ENCODE data around the gene OVAAL. TPM values are rescaled to one million over a fixed set of nuclear protein-coding genes. Genes with fewer than 3 reads are reported as not detected.
A peak's percentile ranks its signal among the peaks of the same experiment; 100 is the strongest.
"Not testable (repeated sequence)": the region's sequence is repeated elsewhere in the genome, so short reads cannot be mapped to it uniquely, and the experiment has no call there.

The OVAAL gene
- polyA plus RNA-seq, 3 donors = not detected

- Histone ChIP-seq H3K27ac (ENCODE audit: low read depth in 1 of 2, low read length in 2 of 2) (no peak overlapping the region), H3K9me3 (replicated peaks in 1 of 2; ENCODE audit: control insufficient read depth in 1 of 2, insufficient read depth in 1 of 2, low read length in 2 of 2) (no peaks in the 10 kb centered on the region), H3K36me3 (replicated peaks in 1 of 2; ENCODE audit: control insufficient read depth in 1 of 2, insufficient read depth in 2 of 2, low read length in 2 of 2) (no peaks in the 10 kb centered on the region), H3K4me3 (replicated peaks in 1 of 3; ENCODE audit: low read depth in 2 of 3, low read length in 3 of 3) (no peak overlapping the region), H3K4me2 (replicated peaks; ENCODE audit: extremely low read depth, low read length, poor library complexity, severe bottlenecking) (no peak overlapping the region), H4K20me1 (ENCODE audit: insufficient read depth, low read length) (no peaks in the 10 kb centered on the region), H2AFZ (ENCODE audit: insufficient read depth, low read depth, low read length, poor library complexity, severe bottlenecking) (no peak overlapping the region), H3K4me1 (ENCODE audit: control insufficient read depth in 1 of 2, insufficient read depth in 2 of 2, low read length in 2 of 2) (no peaks in the 10 kb centered on the region), H3K27me3 (ENCODE audit: control insufficient read depth in 2 of 2, insufficient read depth in 2 of 2, low read length in 2 of 2) (no peaks in the 10 kb centered on the region), H3K9ac (ENCODE audit: insufficient read depth, low read length, poor library complexity, severe bottlenecking) (no peak overlapping the region), H3K79me2 (ENCODE audit: insufficient read depth, low read length) (no peaks in the 10 kb centered on the region)
- H3K27me3 Mint-ChIP-seq (ENCODE audit: low read depth in 3 of 3) = peaks cover 0 to 4% (median 0%) of the 10 kb centered on the region in 3 donors
- H3K9me3 Mint-ChIP-seq = no peaks in the 10 kb centered on the region
- no peak for DNase-seq
- H3K4me1 Mint-ChIP-seq = no peaks in the 10 kb centered on the region
- H3K4me3 Mint-ChIP-seq = no peak overlapping the region
- TF ChIP-seq, protein P1, sequence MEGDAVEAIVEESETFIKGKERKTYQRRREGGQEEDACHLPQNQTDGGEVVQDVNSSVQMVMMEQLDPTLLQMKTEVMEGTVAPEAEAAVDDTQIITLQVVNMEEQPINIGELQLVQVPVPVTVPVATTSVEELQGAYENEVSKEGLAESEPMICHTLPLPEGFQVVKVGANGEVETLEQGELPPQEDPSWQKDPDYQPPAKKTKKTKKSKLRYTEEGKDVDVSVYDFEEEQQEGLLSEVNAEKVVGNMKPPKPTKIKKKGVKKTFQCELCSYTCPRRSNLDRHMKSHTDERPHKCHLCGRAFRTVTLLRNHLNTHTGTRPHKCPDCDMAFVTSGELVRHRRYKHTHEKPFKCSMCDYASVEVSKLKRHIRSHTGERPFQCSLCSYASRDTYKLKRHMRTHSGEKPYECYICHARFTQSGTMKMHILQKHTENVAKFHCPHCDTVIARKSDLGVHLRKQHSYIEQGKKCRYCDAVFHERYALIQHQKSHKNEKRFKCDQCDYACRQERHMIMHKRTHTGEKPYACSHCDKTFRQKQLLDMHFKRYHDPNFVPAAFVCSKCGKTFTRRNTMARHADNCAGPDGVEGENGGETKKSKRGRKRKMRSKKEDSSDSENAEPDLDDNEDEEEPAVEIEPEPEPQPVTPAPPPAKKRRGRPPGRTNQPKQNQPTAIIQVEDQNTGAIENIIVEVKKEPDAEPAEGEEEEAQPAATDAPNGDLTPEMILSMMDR (IDR thresholded peaks at IDR 0.05) = no peak
- WGBS (ENCODE audit: insufficient coverage) = no CpG with 5 or more reads among the region's 1 CpG
- H3K36me3 Mint-ChIP-seq = no peaks in the 10 kb centered on the region
- intact Hi-C loops (cut with micrococcal nuclease) = no loop called here
- no peak overlapping the region for H3K27ac Mint-ChIP-seq
These were observed 12.8 kb upstream of the OVAAL start for GRCh38 chr1:180545991-180546390.

DNA sequence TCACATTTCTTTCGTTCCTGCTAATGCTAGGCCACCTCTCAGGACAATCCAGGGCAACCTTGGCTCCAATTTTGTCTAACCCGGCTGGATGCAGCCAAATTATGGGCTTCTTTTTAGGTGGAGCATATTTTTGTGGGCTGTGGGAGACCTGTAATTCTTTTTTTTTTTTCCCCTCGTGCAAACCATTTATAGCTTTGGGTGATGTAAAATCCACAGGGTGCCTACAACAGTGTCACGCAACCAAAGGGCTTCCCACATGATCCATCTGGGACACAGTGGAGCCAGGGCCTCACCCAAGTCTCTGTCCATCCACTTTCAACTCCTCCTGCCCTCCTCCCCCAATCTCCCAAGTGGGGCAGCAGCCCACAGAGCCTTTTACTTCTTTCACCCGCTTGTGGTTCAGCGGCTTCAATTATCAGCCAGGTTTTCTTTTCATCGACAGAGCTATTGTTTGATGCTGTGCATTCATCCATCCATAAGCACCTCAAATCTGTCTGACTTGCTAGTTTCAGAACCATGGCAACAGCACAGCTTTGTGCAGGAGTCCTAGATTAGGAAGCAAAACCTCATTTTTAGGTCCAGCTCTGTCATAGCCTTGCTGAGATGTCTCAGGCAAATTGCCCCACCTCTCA is 10.0 kb upstream of the OVAAL start:
- no peaks in the 10 kb centered on the region for H3K9me3 Mint-ChIP-seq
- H3K4me1 Mint-ChIP-seq = no peaks in the 10 kb centered on the region
- no peaks in the 10 kb centered on the region for H4K20me1 ChIP-seq (ENCODE audit: insufficient read depth, low read length)
- peaks cover 0 to 4% (median 0%) of the 10 kb centered on the region in 3 donors for H3K27me3 Mint-ChIP-seq (ENCODE audit: low read depth in 3 of 3)
- H3K9me3 ChIP-seq (replicated peaks in 1 of 2; ENCODE audit: control insufficient read depth in 1 of 2, insufficient read depth in 1 of 2, low read length in 2 of 2) = no peaks in the 10 kb centered on the region
- H3K9ac ChIP-seq (ENCODE audit: insufficient read depth, low read length, poor library complexity, severe bottlenecking) = no peak overlapping the region
- H3K36me3 ChIP-seq (replicated peaks in 1 of 2; ENCODE audit: control insufficient read depth in 1 of 2, insufficient read depth in 2 of 2, low read length in 2 of 2) = no peaks in the 10 kb centered on the region
- TF ChIP-seq, protein P1 (IDR thresholded peaks at IDR 0.05) = no peak
- no peak overlapping the region for H3K4me3 ChIP-seq (replicated peaks in 1 of 3; ENCODE audit: low read depth in 2 of 3, low read length in 3 of 3)
- no peak overlapping the region for H3K4me3 Mint-ChIP-seq
- WGBS (ENCODE audit: insufficient coverage) = 92% methylated on average over 5 of the region's 7 CpGs
- H3K27ac Mint-ChIP-seq = no peak overlapping the region
- H3K4me1 ChIP-seq (ENCODE audit: control insufficient read depth in 1 of 2, insufficient read depth in 2 of 2, low read length in 2 of 2) = no peaks in the 10 kb centered on the region
- DNase-seq = no peak
- H3K27me3 ChIP-seq (ENCODE audit: control insufficient read depth in 2 of 2, insufficient read depth in 2 of 2, low read length in 2 of 2) = no peaks in the 10 kb centered on the region
- H3K36me3 Mint-ChIP-seq = no peaks in the 10 kb centered on the region
- H3K4me2 ChIP-seq (replicated peaks; ENCODE audit: extremely low read depth, low read length, poor library complexity, severe bottlenecking) = no peak overlapping the region
- no peak overlapping the region for H3K27ac ChIP-seq (ENCODE audit: low read depth in 1 of 2, low read length in 2 of 2)
- no peaks in the 10 kb centered on the region for H3K79me2 ChIP-seq (ENCODE audit: insufficient read depth, low read length)
- H2AFZ ChIP-seq (ENCODE audit: insufficient read depth, low read depth, low read length, poor library complexity, severe bottlenecking) = no peak overlapping the region
- intact Hi-C loops (cut with micrococcal nuclease) = no loop called here

DNA sequence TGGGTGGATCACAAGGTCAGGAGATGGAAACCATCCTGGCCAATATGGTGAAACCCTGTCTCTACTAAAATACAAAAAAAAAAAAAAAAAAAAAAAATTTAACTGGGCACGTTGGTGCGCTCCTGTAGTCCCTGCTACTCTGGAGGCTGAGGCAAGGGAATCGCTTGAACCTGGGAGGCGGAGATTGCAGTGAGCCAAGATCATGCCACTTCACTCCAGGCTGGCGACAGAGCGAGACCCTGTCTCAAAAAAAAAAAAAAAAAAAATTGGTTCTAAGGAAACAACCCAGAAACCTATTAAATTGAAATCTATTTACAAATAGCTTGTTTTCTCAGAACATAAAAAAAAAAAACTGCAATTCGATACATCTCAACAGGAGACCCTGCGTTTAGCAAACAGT is 9.0 kb upstream of the OVAAL start:
- 60% methylated on average over 1 of the region's 8 CpGs for WGBS (ENCODE audit: insufficient coverage)
- H3K36me3 ChIP-seq (replicated peaks in 1 of 2; ENCODE audit: control insufficient read depth in 1 of 2, insufficient read depth in 2 of 2, low read length in 2 of 2); intact Hi-C loops (cut with micrococcal nuclease); H3K27ac ChIP-seq (ENCODE audit: low read depth in 1 of 2, low read length in 2 of 2); H3K4me3 Mint-ChIP-seq; H3K4me2 ChIP-seq (replicated peaks; ENCODE audit: extremely low read depth, low read length, poor library complexity, severe bottlenecking); H3K36me3 Mint-ChIP-seq; H3K79me2 ChIP-seq (ENCODE audit: insufficient read depth, low read length); H3K9me3 Mint-ChIP-seq; H3K4me1 Mint-ChIP-seq; DNase-seq; H3K27me3 ChIP-seq (ENCODE audit: control insufficient read depth in 2 of 2, insufficient read depth in 2 of 2, low read length in 2 of 2); H3K4me1 ChIP-seq (ENCODE audit: control insufficient read depth in 1 of 2, insufficient read depth in 2 of 2, low read length in 2 of 2); H3K9me3 ChIP-seq (replicated peaks in 1 of 2; ENCODE audit: control insufficient read depth in 1 of 2, insufficient read depth in 1 of 2, low read length in 2 of 2); H4K20me1 ChIP-seq (ENCODE audit: insufficient read depth, low read length); H3K9ac ChIP-seq (ENCODE audit: insufficient read depth, low read length, poor library complexity, severe bottlenecking); H3K4me3 ChIP-seq (replicated peaks in 1 of 3; ENCODE audit: low read depth in 2 of 3, low read length in 3 of 3); H3K27me3 Mint-ChIP-seq (ENCODE audit: low read depth in 3 of 3); H2AFZ ChIP-seq (ENCODE audit: insufficient read depth, low read depth, low read length, poor library complexity, severe bottlenecking): not testable (repeated sequence)
- peak overlapping the region in 1 of 7 donors; percentile 60 for H3K27ac Mint-ChIP-seq

All from CD14-positive monocyte (primary cell).